B cell (primary cell): ENCODE measurements around the gene COLEC12. TPM values are rescaled to one million over a fixed set of nuclear protein-coding genes. Genes with fewer than 3 reads are reported as not detected.

Source experiments
- ATAC-seq: fragments of 200-7000 bp; cut with Tn5 transposase; one replicate; pipeline ENCODE4 v1.10.0; 2021; ENCODE audit warnings: low read depth, mild to moderate bottlenecking, moderate number of reproducible peaks, moderate library complexity
- CTCF ChIA-PET: fragments of 350-600 bp; sonication (Branson Sonifier 250); formaldehyde crosslinking; loops from one replicate; lab custom pipeline; 2021; ENCODE audit warnings: antibody characterized with exemption, inconsistent platforms; lab: Charles Lee
- POLR2A ChIA-PET: fragments of 350-600 bp; sonication (Branson Sonifier 250); formaldehyde crosslinking; loops from one replicate; lab custom pipeline; 2021; ENCODE audit warnings: antibody characterized with exemption; lab: Charles Lee
- DNase-seq: peaks from one replicate; pipeline ENCODE4 v3.0.0; 2013
- H2AFZ ChIP-seq: 2 replicates; pipeline ENCODE4 v1.6.1; 2012; ENCODE audit warnings: mild to moderate bottlenecking, low read depth, low read length; ENCODE audit not compliant: insufficient read depth, poor library complexity, severe bottlenecking
- H3K27ac ChIP-seq, 2 donors: 1 replicate in 1 of 2; 2 replicates in 1 of 2; pipeline ENCODE4 v1.5.1; 2012 to 2013; ENCODE audit warnings: low read length in 2 of 2, mild to moderate bottlenecking in 2 of 2, moderate library complexity in 1 of 2
- H3K27me3 ChIP-seq, 4 experiments: fragments of 200-600 bp in 1 of 4; sonication (generic) in 1 of 4; replicated peaks in 1 of 4; 1 replicate in 2 of 4; 2 replicates in 2 of 4; pipeline versions ENCODE4 v1.6.1 to v1.7.0; 2013 to 2016; ENCODE audit warnings: low read length in 3 of 4, mild to moderate bottlenecking in 2 of 4, mixed read lengths in 1 of 4, moderate library complexity in 1 of 4; ENCODE audit not compliant: insufficient read depth in 4 of 4, control insufficient read depth in 3 of 4; ENCODE audit errors: control extremely low read depth in 1 of 4
- H3K36me3 ChIP-seq, 2 experiments: replicated peaks in 1 of 2; 1 replicate in 1 of 2; 2 replicates in 1 of 2; pipeline versions ENCODE4 v1.6.1 to v1.7.1; 2013; ENCODE audit warnings: low read length in 1 of 2; ENCODE audit not compliant: insufficient read depth in 2 of 2, control insufficient read depth in 1 of 2; ENCODE audit errors: control extremely low read depth in 1 of 2, extremely low read depth in 1 of 2
- H3K4me1 ChIP-seq, 2 donors: fragments of 200-600 bp in 1 of 2; sonication (generic) in 1 of 2; 1 replicate in 1 of 2; 2 replicates in 1 of 2; pipeline versions ENCODE4 v1.5.1 to v1.6.1; 2013 to 2017; ENCODE audit warnings: low read length in 2 of 2; ENCODE audit not compliant: control insufficient read depth in 2 of 2, insufficient read depth in 2 of 2
- H3K4me2 ChIP-seq: replicated peaks from 2 replicates; pipeline ENCODE3; 2012; ENCODE audit warnings: mild to moderate bottlenecking, low read depth, low read length; ENCODE audit not compliant: poor library complexity, severe bottlenecking
- H3K4me3 ChIP-seq, 5 experiments: fragments of 200-600 bp in 1 of 5; sonication (generic) in 1 of 5; 1 replicate in 3 of 5; 2 replicates in 2 of 5; pipeline versions ENCODE4 v1.5.1 to v1.7.0; 2011 to 2016; ENCODE audit warnings: low read length in 4 of 5, mild to moderate bottlenecking in 4 of 5, low read depth in 2 of 5, control low read depth in 1 of 5, moderate library complexity in 1 of 5; ENCODE audit not compliant: insufficient read depth in 1 of 5; ENCODE audit errors: control extremely low read depth in 1 of 5, extremely low read depth in 1 of 5
- H3K79me2 ChIP-seq: fragments of 200-600 bp; sonication (generic); one replicate; pipeline ENCODE4 v1.6.0; 2016; ENCODE audit warnings: low read length; ENCODE audit not compliant: control insufficient read depth, insufficient read depth
- H3K9ac ChIP-seq: fragments of 200-600 bp; sonication (generic); 2 replicates; pipeline ENCODE4 v1.6.1; 2017; ENCODE audit warnings: mild to moderate bottlenecking, low read length, moderate library complexity
- H3K9me3 ChIP-seq, 3 donors: one replicate each; pipeline versions ENCODE4 v1.6.1 to v1.7.1; 2013; ENCODE audit warnings: low read length in 2 of 3; ENCODE audit not compliant: control insufficient read depth in 2 of 3, insufficient read depth in 1 of 3; ENCODE audit errors: control extremely low read depth in 1 of 3
- H4K20me1 ChIP-seq: 2 replicates; pipeline ENCODE4 v1.6.0; 2012; ENCODE audit warnings: mild to moderate bottlenecking, low read length; ENCODE audit not compliant: insufficient read depth, control insufficient read depth, poor library complexity, severe bottlenecking
- H3K27ac Mint-ChIP-seq: one replicate; pipeline ENCODE4 v1.8.0; 2021; ENCODE audit warnings: mixed read lengths
- H3K27me3 Mint-ChIP-seq: one replicate; pipeline ENCODE4 v1.8.0; 2021; ENCODE audit warnings: mixed read lengths
- H3K4me1 Mint-ChIP-seq: one replicate; pipeline ENCODE4 v1.8.0; 2021; ENCODE audit warnings: mixed read lengths
- H3K4me3 Mint-ChIP-seq: one replicate; pipeline ENCODE4 v1.8.0; 2021; ENCODE audit warnings: mixed read lengths
- H3K9me3 Mint-ChIP-seq: one replicate; pipeline ENCODE4 v1.8.0; 2022; ENCODE audit warnings: mixed read lengths; ENCODE audit not compliant: insufficient read depth
- CTCF ChIP-seq: fragments of 200-600 bp; IDR thresholded peaks from one replicate; pipeline ENCODE4 v1.8.0; 2022; ENCODE audit warnings: antibody characterized with exemption, mild to moderate bottlenecking
- EZH2 ChIP-seq: IDR thresholded peaks from 2 replicates; pipeline ENCODE4 v1.6.1; 2012; ENCODE audit warnings: borderline replicate concordance, low read depth, mild to moderate bottlenecking, moderate library complexity, low read length; ENCODE audit not compliant: insufficient read depth, poor library complexity, severe bottlenecking
- WGBS: methylation state at CpG from one replicate; pipeline ENCODE4 v1.1.5; 2013; ENCODE audit warnings: missing lambda C conversion rate; ENCODE audit not compliant: insufficient coverage; 5-methylcytosine and 5-hydroxymethylcytosine counted together
- intact Hi-C: fragments of 100-400 bp; cut with micrococcal nuclease; formaldehyde crosslinking; loops from one replicate; pipeline ENCODE4 v1.10.0; 2022
- polyA plus RNA-seq: library from polyadenylated mRNA; depleted of rRNA; stranded (reverse); fragments of >200 nt; gene quantifications from 2 replicates; pipeline ENCODE4 v1.2.3, GENCODE V29; 2012
- total RNA-seq, 2 donors: library from RNA; stranded (reverse); fragments of 120-200 nt in 1 of 2; gene quantifications; 1 replicate in 1 of 2; 2 replicates in 1 of 2; pipeline versions ENCODE4 v1.2.3 to v1.2.4, GENCODE V29; 2013 to 2022

The COLEC12 gene
- total and polyA plus RNA-seq, 2 donors (not counting 1 experiment from before 2014, with no cell fraction given) = not detected

DNA sequence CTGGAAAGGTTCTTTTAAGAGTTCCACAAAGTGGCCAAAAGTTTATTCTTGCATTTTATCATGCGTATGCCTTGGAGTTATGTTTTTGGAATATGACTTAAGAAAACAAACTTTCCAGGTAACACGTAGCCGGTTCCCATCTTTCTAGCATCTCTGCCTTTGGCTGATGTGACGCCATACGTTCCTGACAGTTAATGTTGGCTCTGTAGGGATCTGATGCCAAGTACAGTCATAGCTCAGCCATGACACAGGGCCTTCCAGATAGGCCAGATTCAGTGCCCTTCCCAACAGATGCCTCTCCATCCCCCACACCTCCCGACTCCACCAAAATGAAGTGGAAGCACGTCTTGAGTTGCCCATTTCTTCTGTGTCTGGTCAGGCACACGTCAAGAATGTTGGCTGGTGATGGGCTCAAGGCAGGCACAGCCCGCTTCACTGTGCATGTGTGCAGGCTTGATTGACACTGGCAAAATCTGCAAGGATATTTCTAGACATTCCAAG is 181.7 kb downstream of the COLEC12 start:
- Histone ChIP-seq H3K36me3 (no peaks in the 10 kb centered on the region), H3K4me1 (no peaks in the 10 kb centered on the region), H3K27ac (no peak overlapping the region), H3K79me2 (no peaks in the 10 kb centered on the region), H4K20me1 (no peaks in the 10 kb centered on the region), H2AFZ (no peak overlapping the region), H3K4me3 (no peak overlapping the region), H3K9me3 (no peaks in the 10 kb centered on the region), H3K4me2 (no peak overlapping the region), H3K27me3 (no peaks in the 10 kb centered on the region), H3K9ac (no peak overlapping the region)
- no peak for TF ChIP-seq EZH2
- TF ChIP-seq CTCF = no peak
- DNase-seq (no peak), ATAC-seq (no peak)
- intact Hi-C loops = no loop called here
- Mint-ChIP-seq H3K27ac (no peak overlapping the region), H3K4me3 (no peak overlapping the region), H3K27me3 (peaks cover 4% of the 10 kb centered on the region), H3K4me1 (peaks cover 5% of the 10 kb centered on the region), H3K9me3 (no peaks in the 10 kb centered on the region)
- CTCF ChIA-PET = no interaction called here
- POLR2A ChIA-PET = no interaction called here
- WGBS = 84% methylated on average over 7 of the region's 9 CpGs

- TF ChIP-seq CTCF (no peak), EZH2 (no peak)
- Histone ChIP-seq H3K36me3 (no peaks in the 10 kb centered on the region), H4K20me1 (no peaks in the 10 kb centered on the region), H3K9ac (no peak overlapping the region), H3K27ac (no peak overlapping the region), H3K79me2 (no peaks in the 10 kb centered on the region), H3K4me2 (no peak overlapping the region), H3K27me3 (no peaks in the 10 kb centered on the region), H2AFZ (no peak overlapping the region), H3K4me3 (no peak overlapping the region), H3K4me1 (no peaks in the 10 kb centered on the region), H3K9me3 (no peaks in the 10 kb centered on the region)
- ChIA-PET POLR2A (no interaction called here), CTCF (no interaction called here)
- no peak overlapping the region for H3K4me3 Mint-ChIP-seq
- peaks cover 5% of the 10 kb centered on the region for H3K4me1 Mint-ChIP-seq
- no peaks in the 10 kb centered on the region for H3K9me3 Mint-ChIP-seq
- no peak for DNase-seq
- ATAC-seq = no peak
- H3K27ac Mint-ChIP-seq = no peak overlapping the region
- 97% methylated on average over 2 of the region's 6 CpGs for WGBS
- H3K27me3 Mint-ChIP-seq = peaks cover 4% of the 10 kb centered on the region
- intact Hi-C loops = no loop called here
These were observed 182.9 kb downstream of the COLEC12 start for GRCh38 chr18:317618-318017.
